GM19467 (cell line): ENCODE results near the gene TM4SF4.
A peak's percentile ranks its signal among the peaks of the same experiment; 100 is the strongest.

Experiments
- ATAC-seq: cut with Tn5 transposase; IDR thresholded peaks from one replicate; pipeline ENCODE4 v1.9.1; 2021; ENCODE audit warnings: mild to moderate bottlenecking, moderate library complexity; ENCODE audit not compliant: unreplicated experiment

TM4SF4 gene

DNA sequence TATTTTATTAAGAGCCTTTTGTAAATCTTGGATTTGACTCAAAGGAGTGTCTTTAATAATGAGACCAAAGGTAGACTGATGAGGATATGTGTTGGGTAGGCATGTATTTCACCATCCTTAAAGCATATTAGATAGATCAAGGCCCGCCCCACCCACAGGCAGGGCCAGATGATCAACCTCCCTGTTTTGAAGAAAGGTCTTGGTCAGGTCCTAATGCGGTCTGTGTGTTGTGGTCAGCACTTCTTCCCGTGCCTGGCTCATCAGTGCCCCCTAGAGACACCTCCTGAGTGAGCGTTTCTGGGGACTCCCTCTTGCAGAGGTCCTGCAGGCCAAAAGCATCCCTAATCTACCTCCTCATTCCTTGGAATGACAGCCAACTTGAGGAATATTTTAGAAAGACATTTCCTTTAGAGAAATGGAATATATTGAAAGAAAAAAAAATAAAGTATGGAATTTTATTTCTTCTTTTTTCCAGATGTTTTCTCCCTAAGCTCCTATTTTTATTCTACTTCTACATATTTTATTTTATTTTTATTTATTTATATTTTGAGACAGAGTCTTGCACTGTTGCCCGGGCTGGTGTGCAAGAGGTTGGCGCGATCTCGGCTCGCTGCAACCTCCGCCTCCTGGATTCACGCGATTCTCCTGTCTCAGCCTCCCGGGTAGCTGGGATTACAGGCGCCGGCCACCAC, 6.0 kb downstream of the TM4SF4 start:
- ATAC-seq = peak; percentile 98

- ATAC-seq = no peak
Observed at GRCh38 chr3:149481056-149481455, 6.6 kb downstream of the TM4SF4 start.

DNA sequence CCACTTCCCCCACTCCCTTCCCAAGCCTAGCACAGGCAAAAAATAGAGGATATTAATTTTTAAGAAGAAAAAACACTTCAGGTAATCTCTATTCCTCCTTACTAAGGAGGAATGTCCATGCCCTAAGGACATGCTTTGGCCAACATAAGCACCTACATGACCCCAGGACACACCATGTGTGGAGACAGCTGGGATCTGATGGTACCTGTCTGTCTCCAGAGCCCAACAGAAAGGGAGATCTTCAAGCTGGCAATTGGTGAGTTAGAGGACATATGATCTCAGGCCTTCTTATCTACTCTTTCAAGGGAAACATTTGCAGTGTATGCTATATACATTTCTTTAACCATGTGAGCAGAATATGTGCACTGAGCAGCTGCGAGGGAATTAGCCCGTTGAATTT, 7.0 kb downstream of the TM4SF4 start:
- ATAC-seq = no peak

GRCh38 chr3:149486726-149487125, 12.2 kb downstream of the TM4SF4 start:
- no peak for ATAC-seq

DNA sequence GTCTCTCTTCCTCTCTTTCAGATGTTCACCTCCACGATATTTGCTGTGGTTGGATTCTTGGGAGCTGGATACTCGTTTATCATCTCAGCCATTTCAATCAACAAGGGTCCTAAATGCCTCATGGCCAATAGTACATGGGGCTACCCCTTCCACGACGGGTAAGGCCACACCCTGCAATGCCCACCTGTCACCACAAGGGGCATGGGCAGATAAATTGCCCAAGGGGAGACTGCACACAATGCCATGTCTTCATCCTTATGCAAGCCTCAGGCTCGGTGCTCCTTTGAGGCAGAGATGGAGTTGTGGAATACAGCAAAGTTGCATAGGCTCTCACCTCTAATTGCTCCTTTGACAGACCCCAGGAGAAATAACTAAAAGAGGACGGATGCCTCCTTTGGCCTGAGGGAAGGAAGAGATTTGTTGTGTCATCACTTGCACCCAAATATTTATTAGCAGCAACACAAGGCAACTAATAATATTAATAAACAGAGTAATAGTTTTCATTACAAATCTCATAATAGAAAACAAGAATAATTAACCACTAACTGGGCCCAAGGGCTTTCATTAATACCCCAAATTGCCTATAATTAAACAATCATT, 13.2 kb downstream of the TM4SF4 start:
- peak; percentile 84 for ATAC-seq

DNA sequence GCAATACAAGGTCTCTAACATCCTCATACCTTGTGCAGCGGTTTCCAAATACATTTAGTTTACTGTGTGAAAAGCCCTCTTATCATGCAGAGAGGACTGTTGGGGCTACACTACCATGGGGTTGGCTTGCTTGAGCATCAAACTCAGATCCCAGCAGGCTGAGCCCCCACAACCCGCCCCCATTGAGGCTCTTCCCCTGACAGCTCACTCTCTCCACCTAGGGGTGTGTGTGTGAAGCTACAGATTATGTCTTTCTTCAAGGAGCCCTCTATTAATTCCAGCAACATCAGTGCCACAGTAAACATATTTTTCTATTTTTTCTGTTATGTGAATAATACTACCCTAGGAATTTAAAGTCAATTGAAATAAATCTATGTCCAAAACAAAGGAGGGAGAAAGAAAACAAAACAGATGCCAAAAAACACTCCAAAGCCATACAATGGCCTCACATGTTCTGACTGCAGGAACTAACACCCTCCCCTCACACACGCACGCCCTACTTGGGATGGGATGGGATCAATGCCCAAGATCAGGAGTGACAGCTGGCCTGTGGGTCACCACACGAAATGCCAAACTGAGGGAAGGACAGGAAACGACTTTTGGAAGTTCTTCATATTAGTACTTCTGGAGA, 14.7 kb downstream of the TM4SF4 start:
- no peak for ATAC-seq

GRCh38 chr3:149490260-149490971, 15.9 kb downstream of the TM4SF4 start:
- no peak for ATAC-seq

DNA sequence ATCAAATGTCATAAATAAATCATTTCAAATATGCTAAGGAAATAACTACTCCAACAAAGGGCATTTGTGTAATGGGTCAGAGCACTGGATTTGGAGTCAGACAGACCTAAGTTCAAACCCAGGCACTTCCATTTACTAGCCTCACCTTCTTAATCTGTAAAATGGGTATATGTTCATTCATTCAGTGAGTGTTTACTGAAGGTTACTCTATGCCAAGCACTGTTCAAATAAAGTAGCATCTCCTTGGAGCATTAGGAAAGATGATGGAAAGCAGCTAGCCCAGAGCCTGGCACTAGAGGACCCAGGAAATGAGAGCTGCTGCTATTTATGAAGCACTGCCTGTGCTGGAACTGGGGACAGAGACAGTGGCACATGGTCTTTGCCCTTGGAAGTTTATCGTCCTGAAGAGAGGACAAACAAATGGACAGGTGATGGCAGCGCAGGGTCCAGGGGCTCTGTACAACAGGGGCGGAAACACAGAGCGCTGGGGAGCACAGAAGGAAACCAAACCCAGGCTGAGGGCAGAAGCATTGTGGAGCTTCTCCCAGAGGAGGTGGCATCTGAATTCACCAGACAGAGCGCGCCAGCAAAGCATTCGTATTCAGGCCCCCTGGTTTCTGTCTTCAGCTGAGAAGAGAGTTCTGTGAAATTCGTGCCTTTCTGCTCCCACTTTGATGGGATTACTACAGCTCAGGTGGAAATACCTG, 19.0 kb downstream of the TM4SF4 start:
- ATAC-seq = no peak

GRCh38 chr3:149494022-149494758, 19.7 kb downstream of the TM4SF4 start:
- no peak for ATAC-seq

DNA sequence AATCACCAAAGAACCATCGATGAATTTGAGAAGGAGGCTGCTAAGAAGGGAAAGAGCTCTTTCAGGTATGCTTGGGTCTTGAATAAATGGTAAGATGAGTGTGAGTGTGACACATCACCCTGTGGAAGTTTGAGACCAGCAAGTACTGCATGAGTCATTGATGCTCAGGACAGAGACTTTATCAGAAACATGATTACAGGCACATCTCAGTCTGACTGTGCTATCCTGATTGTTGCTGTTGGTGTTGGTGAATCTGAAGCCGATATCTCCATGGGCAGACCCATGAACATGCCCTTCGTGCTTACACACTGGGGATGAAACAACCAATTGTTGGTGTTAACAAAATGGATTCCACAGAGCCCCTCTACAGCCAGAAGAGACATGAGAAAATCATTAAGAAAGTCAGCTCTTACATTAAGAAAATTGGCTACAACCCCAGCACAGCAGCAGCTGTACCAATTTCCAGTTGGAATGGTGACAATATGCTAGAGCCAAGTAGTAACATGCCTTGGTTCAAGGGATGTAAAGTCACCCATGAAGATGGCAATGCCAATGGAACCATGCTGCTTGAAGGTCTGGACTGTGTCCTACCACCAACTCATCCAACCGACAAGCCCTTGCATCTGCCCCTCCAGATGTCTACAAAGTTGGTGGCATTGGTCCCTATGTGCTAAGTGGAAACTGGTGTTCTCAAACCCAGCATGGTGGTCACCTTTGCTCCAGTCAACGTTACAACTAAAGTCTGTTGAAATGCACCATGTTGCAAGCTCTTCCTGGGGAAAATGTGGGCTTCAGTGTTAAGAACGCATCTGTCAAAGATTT, 20.5 kb downstream of the TM4SF4 start:
- no peak for ATAC-seq

- no peak for ATAC-seq
Observed at GRCh38 chr3:149495581-149496125, 21.2 kb downstream of the TM4SF4 start.

DNA sequence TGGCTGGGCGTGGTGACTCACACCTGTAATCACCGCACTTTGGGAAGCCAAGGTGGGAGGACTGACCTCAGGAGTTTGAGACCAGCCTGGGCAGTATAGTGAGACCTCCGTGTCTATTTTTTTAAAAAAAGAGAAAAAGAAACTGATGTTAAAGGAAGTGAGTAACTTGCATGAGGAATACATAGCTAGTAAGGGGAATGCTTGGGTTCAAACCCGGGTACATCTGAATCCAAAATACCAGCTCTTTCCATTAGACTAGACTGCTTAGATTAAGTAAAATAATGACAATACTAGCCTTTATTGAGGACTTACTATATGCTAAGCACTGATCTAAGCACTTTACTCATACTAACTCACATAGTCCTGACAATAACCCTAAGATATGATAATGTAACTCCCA, 22.4 kb downstream of the TM4SF4 start:
- ATAC-seq = no peak

DNA sequence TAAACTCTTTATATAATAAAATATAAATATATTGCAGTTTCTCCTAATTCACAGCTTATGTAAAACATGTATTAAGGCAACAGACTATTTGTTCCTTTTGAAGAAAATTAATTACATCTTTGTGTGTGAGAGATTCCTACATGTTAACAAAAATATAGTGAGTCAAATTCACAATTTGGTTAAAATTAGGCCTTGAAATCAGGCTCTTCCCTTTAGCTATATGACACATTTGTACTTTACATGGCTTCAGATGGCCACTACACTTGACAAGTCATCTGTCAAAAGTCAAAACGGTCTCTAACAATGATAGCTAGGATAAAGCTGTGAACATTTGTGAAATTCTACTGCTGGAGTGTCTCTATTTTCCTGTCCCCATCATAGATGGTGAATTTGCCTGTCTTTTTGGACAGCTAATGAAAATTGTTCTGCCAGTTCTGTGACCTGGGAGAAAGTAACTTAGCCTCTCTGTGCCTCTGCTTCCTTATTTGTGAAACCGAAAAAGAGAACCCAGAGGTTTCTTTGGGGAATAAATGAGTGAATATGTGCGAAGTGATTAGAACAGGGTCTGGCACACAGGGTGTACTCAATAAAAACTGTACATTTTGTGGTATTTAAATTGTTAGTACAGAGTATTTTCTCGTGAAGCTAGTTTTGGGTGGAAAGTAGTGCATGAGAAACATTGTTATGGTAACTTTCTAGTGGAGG, 23.6 kb downstream of the TM4SF4 start:
- no peak for ATAC-seq

GRCh38 chr3:149501524-149501923, 27.0 kb downstream of the TM4SF4 start:
- no peak for ATAC-seq

DNA sequence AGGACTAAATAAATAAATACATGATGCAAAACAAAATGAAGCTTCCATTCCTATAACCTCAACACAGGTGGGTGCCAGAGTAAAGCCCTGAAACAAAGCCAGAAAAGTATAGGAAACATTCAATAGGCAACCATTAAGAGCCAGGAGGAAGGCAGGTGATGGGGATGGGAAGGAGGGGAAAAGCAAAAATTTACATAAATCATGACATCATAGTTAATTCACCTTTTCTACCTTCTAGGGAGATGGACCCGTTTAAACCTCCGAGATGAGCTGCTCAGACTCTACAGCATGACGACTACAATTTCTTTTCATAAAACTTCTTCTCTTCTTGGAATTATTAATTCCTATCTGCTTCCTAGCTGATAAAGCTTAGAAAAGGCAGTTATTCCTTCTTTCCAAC, 27.9 kb downstream of the TM4SF4 start:
- ATAC-seq = no peak

GRCh38 chr3:149506540-149506939, 32.0 kb downstream of the TM4SF4 start:
- ATAC-seq = no peak

- ATAC-seq = no peak
Observed at GRCh38 chr3:149506965-149507364, 32.5 kb downstream of the TM4SF4 start.

DNA sequence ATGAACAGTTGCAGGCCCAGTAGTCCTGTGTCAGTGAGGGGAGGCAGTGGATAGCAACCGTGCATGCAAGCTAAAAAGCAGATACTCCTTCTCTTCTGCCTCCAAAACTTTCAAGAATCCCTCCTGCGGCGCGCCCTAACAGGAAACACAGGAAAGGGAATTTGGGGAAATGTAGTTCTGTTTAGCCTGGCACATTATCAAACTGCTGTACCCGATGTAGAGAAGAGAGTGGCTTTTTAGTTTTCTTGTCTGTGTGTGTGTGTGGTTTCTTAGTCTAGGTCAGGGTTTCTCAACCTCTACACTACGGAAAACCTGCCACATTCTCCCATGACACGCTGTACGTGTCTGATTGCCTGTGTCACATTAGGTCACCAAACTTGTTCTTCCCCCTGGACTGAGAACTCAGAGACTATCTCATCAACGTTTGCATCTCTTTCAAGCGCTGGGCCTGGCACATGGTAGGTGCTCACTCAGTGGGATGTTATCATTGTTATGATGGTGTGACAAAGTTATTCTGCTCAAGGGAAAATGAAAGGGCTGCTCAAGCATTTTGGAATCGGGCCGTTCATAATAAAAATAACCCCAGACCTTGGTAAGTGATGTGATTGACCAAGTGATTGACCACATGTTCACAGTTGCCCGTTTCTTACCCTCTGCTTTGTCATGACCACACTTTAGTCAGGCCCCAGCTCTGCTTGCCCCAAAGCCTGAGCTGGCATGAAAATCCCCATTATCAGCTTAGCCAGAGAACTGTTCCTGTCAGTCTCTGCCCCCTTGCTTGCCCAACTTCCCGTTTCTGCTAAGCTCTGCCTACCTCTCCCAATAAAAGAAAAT, 33.2 kb downstream of the TM4SF4 start:
- ATAC-seq = no peak
